Lower leg skin (tissue), 3 donors: Measurements from ENCODE around the gene GRIFIN.

ENCODE experiments used
- POLR2A ChIP-seq, 2 donors: fragments of 450-650 bp; IDR thresholded peaks; one replicate each; pipeline ENCODE4 v1.6.1; 2016 to 2017; ENCODE audit warnings: antibody characterized with exemption in 2 of 2, mild to moderate bottlenecking in 1 of 2, moderate library complexity in 1 of 2
- TF ChIP-seq, protein P1 (sequence below), 3 donors: fragments of 450-650 bp; IDR thresholded peaks; one replicate each; pipeline ENCODE4 v1.5.1; 2016; ENCODE audit warnings: antibody characterized with exemption in 3 of 3, mild to moderate bottlenecking in 3 of 3, moderate library complexity in 2 of 3

DNA sequence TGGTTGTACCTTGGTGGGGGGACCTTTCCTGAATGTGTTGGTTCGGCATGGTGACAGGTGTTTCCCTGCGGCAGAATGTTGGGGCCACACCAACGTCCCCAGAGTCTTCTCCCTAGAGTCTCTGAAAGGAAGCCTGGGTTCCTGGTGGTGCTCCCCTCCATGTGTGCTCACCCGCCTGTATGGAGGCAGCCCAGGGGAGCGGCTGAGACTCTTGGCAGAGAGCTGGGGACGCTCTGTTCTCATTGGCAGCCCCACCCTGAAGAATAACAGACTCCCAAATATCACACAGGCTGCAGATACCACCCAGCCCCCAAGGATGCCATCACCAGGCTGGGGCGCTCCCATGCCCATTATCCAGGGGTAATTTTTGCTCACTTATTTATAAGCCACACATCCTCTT, 38.0 kb downstream of the GRIFIN start:
- TF ChIP-seq, protein P1, sequence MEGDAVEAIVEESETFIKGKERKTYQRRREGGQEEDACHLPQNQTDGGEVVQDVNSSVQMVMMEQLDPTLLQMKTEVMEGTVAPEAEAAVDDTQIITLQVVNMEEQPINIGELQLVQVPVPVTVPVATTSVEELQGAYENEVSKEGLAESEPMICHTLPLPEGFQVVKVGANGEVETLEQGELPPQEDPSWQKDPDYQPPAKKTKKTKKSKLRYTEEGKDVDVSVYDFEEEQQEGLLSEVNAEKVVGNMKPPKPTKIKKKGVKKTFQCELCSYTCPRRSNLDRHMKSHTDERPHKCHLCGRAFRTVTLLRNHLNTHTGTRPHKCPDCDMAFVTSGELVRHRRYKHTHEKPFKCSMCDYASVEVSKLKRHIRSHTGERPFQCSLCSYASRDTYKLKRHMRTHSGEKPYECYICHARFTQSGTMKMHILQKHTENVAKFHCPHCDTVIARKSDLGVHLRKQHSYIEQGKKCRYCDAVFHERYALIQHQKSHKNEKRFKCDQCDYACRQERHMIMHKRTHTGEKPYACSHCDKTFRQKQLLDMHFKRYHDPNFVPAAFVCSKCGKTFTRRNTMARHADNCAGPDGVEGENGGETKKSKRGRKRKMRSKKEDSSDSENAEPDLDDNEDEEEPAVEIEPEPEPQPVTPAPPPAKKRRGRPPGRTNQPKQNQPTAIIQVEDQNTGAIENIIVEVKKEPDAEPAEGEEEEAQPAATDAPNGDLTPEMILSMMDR (IDR thresholded peaks at IDR 0.05) = no peak
- TF ChIP-seq POLR2A (IDR thresholded peaks at IDR 0.05) = no peak
